GM19455 (cell line): ENCODE results near the gene XPA.
A peak's percentile ranks its signal among the peaks of the same experiment; 100 is the strongest.

Experiments used
- ATAC-seq: cut with Tn5 transposase; IDR thresholded peaks from one replicate; pipeline ENCODE4 v1.9.1; 2021; ENCODE audit not compliant: unreplicated experiment

The XPA gene

GRCh38 chr9:97659771-97660170 lies 37.4 kb downstream of the XPA start:
- ATAC-seq = no peak

DNA sequence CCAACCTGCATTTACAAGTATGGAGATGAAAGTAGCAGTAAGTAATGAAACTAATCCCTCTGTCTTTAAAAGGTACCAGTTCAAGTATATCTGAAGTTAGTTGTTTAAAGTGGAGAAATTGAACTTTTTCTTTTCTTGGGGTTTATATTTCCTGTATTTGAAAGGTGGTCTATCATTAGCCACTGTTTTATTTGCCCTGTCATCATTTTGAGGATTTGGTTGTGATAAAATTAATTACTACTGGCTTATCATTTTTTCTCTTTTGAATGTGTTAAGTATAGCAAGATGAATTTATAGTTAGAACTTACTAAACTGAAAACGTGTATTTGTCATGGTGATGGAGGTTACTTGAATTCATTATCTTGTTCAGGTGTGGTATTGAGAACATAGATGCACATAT lies 38.4 kb downstream of the XPA start:
- no peak for ATAC-seq

DNA sequence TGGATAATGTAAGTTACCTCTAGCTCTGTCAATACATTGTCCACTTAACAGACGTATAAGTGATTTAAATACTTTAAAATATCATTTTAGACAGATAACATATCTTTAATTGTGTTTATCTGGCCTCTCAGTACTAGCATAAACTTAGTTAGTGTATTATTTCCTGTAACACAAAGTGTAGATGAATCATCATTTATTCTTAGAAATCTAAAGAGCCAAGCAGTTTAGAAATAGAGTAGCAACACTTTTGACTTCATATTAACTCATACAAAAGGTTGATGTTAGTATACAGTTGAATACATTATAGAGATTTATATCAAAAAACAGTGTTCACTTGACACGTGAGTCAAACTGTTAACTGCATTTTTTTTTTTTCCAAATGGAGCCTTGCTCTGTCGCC lies 45.5 kb downstream of the XPA start:
- ATAC-seq = no peak

- ATAC-seq = no peak
Observed at GRCh38 chr9:97647996-97648395, 49.1 kb downstream of the XPA start.

DNA sequence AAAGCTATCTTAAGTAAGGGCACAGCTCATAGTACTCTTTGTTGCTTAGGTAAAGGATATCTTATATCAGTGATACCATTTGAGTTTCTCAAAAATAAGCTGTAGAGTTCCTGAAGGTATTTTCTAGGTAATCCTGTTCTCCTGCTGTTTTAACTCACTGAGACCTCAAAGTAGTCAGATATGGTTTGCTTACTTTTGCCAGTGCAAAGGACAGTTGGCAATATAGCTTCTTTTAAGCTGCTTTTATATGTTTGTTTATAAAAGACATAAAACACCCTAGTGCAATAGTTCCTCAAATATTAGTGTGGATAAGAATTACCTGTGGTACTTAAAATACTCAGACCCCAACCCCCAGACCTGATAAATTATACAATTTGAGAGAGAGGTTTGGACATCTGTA lies 51.4 kb downstream of the XPA start:
- ATAC-seq = no peak

DNA sequence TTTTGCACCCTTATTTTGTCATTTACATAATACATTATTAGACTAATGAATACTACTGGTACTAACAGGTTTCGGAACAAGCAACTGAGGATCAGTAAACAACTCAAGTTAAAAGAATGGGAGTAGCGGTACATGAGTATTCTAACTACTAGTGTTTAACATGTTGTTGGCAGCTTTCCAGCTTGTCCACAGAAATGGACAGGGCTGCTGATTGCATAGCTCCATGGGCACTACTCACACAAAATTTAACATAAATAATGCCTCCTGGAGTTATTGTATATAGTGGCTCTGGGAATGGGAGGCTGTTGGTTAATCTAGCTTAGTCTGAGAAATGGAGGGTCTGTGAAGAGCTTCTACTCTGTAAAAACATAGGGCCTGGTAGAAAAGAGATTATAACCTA lies 56.8 kb downstream of the XPA start:
- no peak for ATAC-seq

DNA sequence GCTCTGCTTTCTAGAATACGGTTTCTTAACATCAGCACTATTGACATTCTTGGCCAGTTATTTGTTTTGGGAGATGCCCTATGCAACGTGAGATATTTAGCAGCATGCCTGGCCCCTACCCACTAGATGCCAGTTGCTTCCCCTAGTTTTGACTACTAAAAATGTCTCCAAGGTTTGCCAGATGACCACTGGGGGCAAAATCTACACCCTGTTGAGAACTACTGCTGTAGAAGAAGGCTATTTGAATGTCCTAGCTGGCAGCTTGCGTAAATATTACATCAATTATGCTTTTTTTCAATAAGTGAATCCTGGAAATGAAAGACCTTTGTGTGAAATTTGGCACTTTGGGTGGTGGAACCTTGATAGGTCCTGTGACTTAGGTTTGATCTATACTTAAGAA lies 58.5 kb downstream of the XPA start:
- no peak for ATAC-seq

- ATAC-seq = no peak
Observed at GRCh38 chr9:97636903-97637302, 60.2 kb downstream of the XPA start.

- ATAC-seq = no peak
Observed at GRCh38 chr9:97635026-97635425, 62.1 kb downstream of the XPA start.

DNA sequence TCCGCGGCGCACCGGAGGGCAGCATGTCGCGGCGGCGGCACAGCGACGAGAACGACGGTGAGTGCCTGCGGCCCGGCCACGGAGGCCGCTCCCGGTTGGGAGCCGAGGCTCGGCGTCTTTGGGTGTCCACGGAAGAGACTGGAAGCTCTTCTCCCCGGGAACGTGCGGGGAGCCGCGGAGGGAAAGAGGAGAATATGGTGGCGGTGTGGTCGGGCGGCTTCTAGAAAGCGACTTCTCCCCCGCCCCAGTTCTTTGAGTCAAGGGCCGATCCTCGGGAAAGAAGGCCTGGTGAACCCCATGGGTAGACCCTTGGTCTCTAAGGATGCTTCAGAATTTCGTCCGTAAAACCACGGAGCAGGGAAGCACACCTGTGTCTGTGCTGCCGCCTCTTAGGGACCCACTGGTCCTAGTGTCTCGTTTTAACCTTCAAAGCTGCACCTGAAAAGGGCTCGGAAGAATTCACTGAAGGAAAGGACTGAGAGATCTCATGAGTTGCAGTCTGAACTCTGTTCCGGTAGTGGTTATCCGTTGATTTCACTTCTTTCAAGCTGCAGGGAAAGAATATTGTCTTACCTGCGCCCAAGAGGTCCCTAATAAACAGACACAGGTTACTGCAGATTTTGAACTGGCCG lies 63.2 kb downstream of the XPA start:
- peak; percentile 4 for ATAC-seq

- peak; percentile 82 for ATAC-seq
Observed at GRCh38 chr9:97632985-97633858, 63.9 kb downstream of the XPA start, which contains the start of the genes NCBP1 and TSTD2. Gene NCBP1 (plus strand): TSS chr9:97633821. CDS start chr9:97633882, 61 bp downstream. Gene TSTD2 (minus strand): TSS chr9:97633368. CDS start chr9:97627562, 5,806 bp downstream.

GRCh38 chr9:97632248-97632984 lies 64.7 kb downstream of the XPA start:
- peak; percentile 11 for ATAC-seq

DNA sequence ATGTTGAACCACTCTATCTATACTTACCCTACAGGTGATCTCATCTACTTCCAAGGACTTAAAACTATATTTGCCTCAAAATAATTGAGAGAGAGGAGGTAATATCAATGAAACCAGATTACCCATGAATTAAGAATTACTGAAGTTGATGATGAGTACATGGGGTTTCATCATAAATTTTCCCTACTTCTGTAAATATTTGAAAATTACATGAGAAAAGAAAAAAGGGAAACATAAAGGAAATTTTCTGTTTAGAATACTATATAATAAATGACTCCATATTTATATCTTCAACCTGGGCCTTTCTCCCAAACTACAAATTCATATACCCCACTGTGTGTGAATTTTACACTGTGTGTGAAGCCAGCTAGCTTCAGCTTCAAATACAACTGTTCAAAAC lies 66.5 kb downstream of the XPA start:
- ATAC-seq = no peak

DNA sequence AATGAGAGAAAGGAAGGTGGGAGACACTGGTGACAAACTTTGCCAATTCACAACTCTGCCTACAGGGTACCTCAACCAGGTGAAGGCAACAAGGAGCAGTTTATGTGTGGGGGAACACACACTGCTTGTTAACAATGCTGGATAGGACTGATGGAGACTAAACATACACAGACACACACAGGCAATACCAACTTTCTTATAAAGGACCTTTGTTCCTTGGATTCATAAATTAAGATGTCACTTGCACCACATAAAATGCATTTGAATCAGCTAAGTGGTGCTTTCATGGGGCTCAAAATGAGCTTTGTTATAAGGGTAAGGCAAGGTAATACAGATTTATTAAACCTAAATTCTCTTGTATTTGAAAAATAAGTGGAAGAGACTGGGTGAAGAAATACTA lies 68.0 kb downstream of the XPA start:
- no peak for ATAC-seq

DNA sequence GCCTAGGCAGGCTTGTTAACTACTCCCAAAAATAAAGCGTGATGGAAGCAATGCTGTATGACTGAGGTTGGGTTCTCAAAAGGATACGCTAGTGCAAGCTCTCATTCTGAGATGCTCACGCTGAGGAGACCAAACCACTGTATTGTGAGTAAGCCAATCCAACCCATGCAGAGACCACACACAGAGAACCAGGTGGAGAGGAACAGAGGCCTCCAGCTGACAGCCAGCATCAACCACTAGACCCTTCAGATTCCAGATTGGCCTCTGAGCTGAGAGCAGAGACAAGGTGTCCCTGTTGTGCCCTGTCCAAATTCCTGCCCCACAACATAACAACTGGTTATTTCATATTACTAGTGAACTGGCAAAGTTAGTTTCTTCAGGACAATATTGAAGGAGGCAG lies 68.5 kb downstream of the XPA start:
- ATAC-seq = no peak

DNA sequence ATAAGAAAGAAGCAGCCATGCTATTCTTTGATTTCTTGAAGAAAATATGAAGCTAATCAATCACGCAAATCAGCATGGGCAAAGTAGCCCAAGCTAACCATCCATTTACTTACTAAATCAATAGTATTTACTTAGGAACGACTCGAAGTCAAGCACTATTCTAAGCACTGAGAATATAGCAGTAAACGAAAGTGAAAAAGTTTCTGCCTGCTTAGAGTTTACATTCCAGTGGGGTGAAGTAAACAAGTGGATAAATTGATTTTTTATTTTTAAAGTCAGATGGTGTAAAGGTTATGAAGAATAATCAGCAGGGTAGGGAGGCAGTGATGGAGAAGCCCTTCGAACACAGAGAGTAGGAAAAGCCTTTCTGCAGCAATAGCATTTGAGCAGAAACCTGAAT lies 69.5 kb downstream of the XPA start:
- ATAC-seq = no peak

DNA sequence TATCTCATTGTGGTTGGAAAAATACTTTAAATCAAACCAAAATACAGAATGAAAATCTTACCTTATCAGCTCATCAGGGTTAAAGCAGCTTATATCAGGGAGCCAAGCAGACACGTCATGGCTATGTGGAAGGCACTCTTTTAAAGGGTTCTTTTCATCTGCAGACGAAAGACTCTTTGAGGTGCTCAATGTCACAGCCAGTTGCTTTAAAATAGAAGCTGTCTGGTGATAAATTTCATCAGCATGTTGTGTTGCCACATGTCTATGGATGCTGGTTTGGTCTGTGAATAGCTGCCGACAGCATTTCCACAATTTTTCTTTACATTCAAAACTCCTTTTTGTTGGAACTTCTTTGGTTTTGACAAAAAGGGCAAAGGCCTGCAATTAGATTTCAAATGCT lies 71.5 kb downstream of the XPA start:
- ATAC-seq = no peak
